B cell (primary cell): ENCODE results near the gene CYP17A1. TPM values are rescaled to one million over a fixed set of nuclear protein-coding genes. Genes with fewer than 3 reads are reported as not detected.
A peak's percentile ranks its signal among the peaks of the same experiment; 100 is the strongest.

Experiments
- ATAC-seq: fragments of 200-7000 bp; cut with Tn5 transposase; one replicate; pipeline ENCODE4 v1.10.0; 2021; ENCODE audit warnings: low read depth, mild to moderate bottlenecking, moderate number of reproducible peaks, moderate library complexity
- CTCF ChIA-PET: fragments of 350-600 bp; sonication (Branson Sonifier 250); formaldehyde crosslinking; loops from one replicate; lab custom pipeline; 2021; ENCODE audit warnings: antibody characterized with exemption, inconsistent platforms; lab: Charles Lee
- POLR2A ChIA-PET: fragments of 350-600 bp; sonication (Branson Sonifier 250); formaldehyde crosslinking; loops from one replicate; lab custom pipeline; 2021; ENCODE audit warnings: antibody characterized with exemption; lab: Charles Lee
- DNase-seq: peaks from one replicate; pipeline ENCODE4 v3.0.0; 2013
- H2AFZ ChIP-seq: 2 replicates; pipeline ENCODE4 v1.6.1; 2012; ENCODE audit warnings: mild to moderate bottlenecking, low read depth, low read length; ENCODE audit not compliant: insufficient read depth, poor library complexity, severe bottlenecking
- H3K27ac ChIP-seq, 2 donors: 1 replicate in 1 of 2; 2 replicates in 1 of 2; pipeline ENCODE4 v1.5.1; 2012 to 2013; ENCODE audit warnings: low read length in 2 of 2, mild to moderate bottlenecking in 2 of 2, moderate library complexity in 1 of 2
- H3K27me3 ChIP-seq, 4 experiments: fragments of 200-600 bp in 1 of 4; sonication (generic) in 1 of 4; replicated peaks in 1 of 4; 1 replicate in 2 of 4; 2 replicates in 2 of 4; pipeline versions ENCODE4 v1.6.1 to v1.7.0; 2013 to 2016; ENCODE audit warnings: low read length in 3 of 4, mild to moderate bottlenecking in 2 of 4, mixed read lengths in 1 of 4, moderate library complexity in 1 of 4; ENCODE audit not compliant: insufficient read depth in 4 of 4, control insufficient read depth in 3 of 4; ENCODE audit errors: control extremely low read depth in 1 of 4
- H3K36me3 ChIP-seq, 2 experiments: replicated peaks in 1 of 2; 1 replicate in 1 of 2; 2 replicates in 1 of 2; pipeline versions ENCODE4 v1.6.1 to v1.7.1; 2013; ENCODE audit warnings: low read length in 1 of 2; ENCODE audit not compliant: insufficient read depth in 2 of 2, control insufficient read depth in 1 of 2; ENCODE audit errors: control extremely low read depth in 1 of 2, extremely low read depth in 1 of 2
- H3K4me1 ChIP-seq, 2 donors: fragments of 200-600 bp in 1 of 2; sonication (generic) in 1 of 2; 1 replicate in 1 of 2; 2 replicates in 1 of 2; pipeline versions ENCODE4 v1.5.1 to v1.6.1; 2013 to 2017; ENCODE audit warnings: low read length in 2 of 2; ENCODE audit not compliant: control insufficient read depth in 2 of 2, insufficient read depth in 2 of 2
- H3K4me2 ChIP-seq: replicated peaks from 2 replicates; pipeline ENCODE3; 2012; ENCODE audit warnings: mild to moderate bottlenecking, low read depth, low read length; ENCODE audit not compliant: poor library complexity, severe bottlenecking
- H3K4me3 ChIP-seq, 5 experiments: fragments of 200-600 bp in 1 of 5; sonication (generic) in 1 of 5; 1 replicate in 3 of 5; 2 replicates in 2 of 5; pipeline versions ENCODE4 v1.5.1 to v1.7.0; 2011 to 2016; ENCODE audit warnings: low read length in 4 of 5, mild to moderate bottlenecking in 4 of 5, low read depth in 2 of 5, control low read depth in 1 of 5, moderate library complexity in 1 of 5; ENCODE audit not compliant: insufficient read depth in 1 of 5; ENCODE audit errors: control extremely low read depth in 1 of 5, extremely low read depth in 1 of 5
- H3K79me2 ChIP-seq: fragments of 200-600 bp; sonication (generic); one replicate; pipeline ENCODE4 v1.6.0; 2016; ENCODE audit warnings: low read length; ENCODE audit not compliant: control insufficient read depth, insufficient read depth
- H3K9ac ChIP-seq: fragments of 200-600 bp; sonication (generic); 2 replicates; pipeline ENCODE4 v1.6.1; 2017; ENCODE audit warnings: mild to moderate bottlenecking, low read length, moderate library complexity
- H3K9me3 ChIP-seq, 3 donors: one replicate each; pipeline versions ENCODE4 v1.6.1 to v1.7.1; 2013; ENCODE audit warnings: low read length in 2 of 3; ENCODE audit not compliant: control insufficient read depth in 2 of 3, insufficient read depth in 1 of 3; ENCODE audit errors: control extremely low read depth in 1 of 3
- H4K20me1 ChIP-seq: 2 replicates; pipeline ENCODE4 v1.6.0; 2012; ENCODE audit warnings: mild to moderate bottlenecking, low read length; ENCODE audit not compliant: insufficient read depth, control insufficient read depth, poor library complexity, severe bottlenecking
- H3K27ac Mint-ChIP-seq: one replicate; pipeline ENCODE4 v1.8.0; 2021; ENCODE audit warnings: mixed read lengths
- H3K27me3 Mint-ChIP-seq: one replicate; pipeline ENCODE4 v1.8.0; 2021; ENCODE audit warnings: mixed read lengths
- H3K4me1 Mint-ChIP-seq: one replicate; pipeline ENCODE4 v1.8.0; 2021; ENCODE audit warnings: mixed read lengths
- H3K4me3 Mint-ChIP-seq: one replicate; pipeline ENCODE4 v1.8.0; 2021; ENCODE audit warnings: mixed read lengths
- H3K9me3 Mint-ChIP-seq: one replicate; pipeline ENCODE4 v1.8.0; 2022; ENCODE audit warnings: mixed read lengths; ENCODE audit not compliant: insufficient read depth
- EZH2 ChIP-seq: IDR thresholded peaks from 2 replicates; pipeline ENCODE4 v1.6.1; 2012; ENCODE audit warnings: borderline replicate concordance, low read depth, mild to moderate bottlenecking, moderate library complexity, low read length; ENCODE audit not compliant: insufficient read depth, poor library complexity, severe bottlenecking
- WGBS: methylation state at CpG from one replicate; pipeline ENCODE4 v1.1.5; 2013; ENCODE audit warnings: missing lambda C conversion rate; ENCODE audit not compliant: insufficient coverage; 5-methylcytosine and 5-hydroxymethylcytosine counted together
- intact Hi-C: fragments of 100-400 bp; cut with micrococcal nuclease; formaldehyde crosslinking; loops from one replicate; pipeline ENCODE4 v1.10.0; 2022
- polyA plus RNA-seq: library from polyadenylated mRNA; depleted of rRNA; stranded (reverse); fragments of >200 nt; gene quantifications from 2 replicates; pipeline ENCODE4 v1.2.3, GENCODE V29; 2012
- total RNA-seq, 2 donors: library from RNA; stranded (reverse); fragments of 120-200 nt in 1 of 2; gene quantifications; 1 replicate in 1 of 2; 2 replicates in 1 of 2; pipeline versions ENCODE4 v1.2.3 to v1.2.4, GENCODE V29; 2013 to 2022
- TF ChIP-seq, protein P1 (sequence below): fragments of 200-600 bp; IDR thresholded peaks from one replicate; pipeline ENCODE4 v1.8.0; 2022; ENCODE audit warnings: antibody characterized with exemption, mild to moderate bottlenecking

CYP17A1 gene
- total and polyA plus RNA-seq, 2 donors (not counting 1 experiment from before 2014, with no cell fraction given): not detected

GRCh38 chr10:102819054-102819453 is 18.2 kb downstream of the CYP17A1 start:
- Histone ChIP-seq H3K36me3 (peaks cover 0 to 20% of the 10 kb centered on the region in 2 experiments), H3K9ac (no peak overlapping the region), H3K4me3 (no peak overlapping the region), H3K4me2 (no peak overlapping the region), H2AFZ (no peak overlapping the region), H3K27me3 (no peaks in the 10 kb centered on the region), H3K27ac (no peak overlapping the region), H3K79me2 (no peaks in the 10 kb centered on the region), H3K4me1 (peaks cover 5 to 15% of the 10 kb centered on the region in 2 donors), H3K9me3 (no peaks in the 10 kb centered on the region), H4K20me1 (no peaks in the 10 kb centered on the region)
- ChIA-PET CTCF (no interaction called here), POLR2A (no interaction called here)
- intact Hi-C loops: no loop called here
- no peak for TF ChIP-seq EZH2
- TF ChIP-seq, protein P1, sequence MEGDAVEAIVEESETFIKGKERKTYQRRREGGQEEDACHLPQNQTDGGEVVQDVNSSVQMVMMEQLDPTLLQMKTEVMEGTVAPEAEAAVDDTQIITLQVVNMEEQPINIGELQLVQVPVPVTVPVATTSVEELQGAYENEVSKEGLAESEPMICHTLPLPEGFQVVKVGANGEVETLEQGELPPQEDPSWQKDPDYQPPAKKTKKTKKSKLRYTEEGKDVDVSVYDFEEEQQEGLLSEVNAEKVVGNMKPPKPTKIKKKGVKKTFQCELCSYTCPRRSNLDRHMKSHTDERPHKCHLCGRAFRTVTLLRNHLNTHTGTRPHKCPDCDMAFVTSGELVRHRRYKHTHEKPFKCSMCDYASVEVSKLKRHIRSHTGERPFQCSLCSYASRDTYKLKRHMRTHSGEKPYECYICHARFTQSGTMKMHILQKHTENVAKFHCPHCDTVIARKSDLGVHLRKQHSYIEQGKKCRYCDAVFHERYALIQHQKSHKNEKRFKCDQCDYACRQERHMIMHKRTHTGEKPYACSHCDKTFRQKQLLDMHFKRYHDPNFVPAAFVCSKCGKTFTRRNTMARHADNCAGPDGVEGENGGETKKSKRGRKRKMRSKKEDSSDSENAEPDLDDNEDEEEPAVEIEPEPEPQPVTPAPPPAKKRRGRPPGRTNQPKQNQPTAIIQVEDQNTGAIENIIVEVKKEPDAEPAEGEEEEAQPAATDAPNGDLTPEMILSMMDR: no peak
- WGBS: 23% methylated on average over 3 of the region's 6 CpGs
- Mint-ChIP-seq H3K4me1 (peaks cover 25% of the 10 kb centered on the region), H3K4me3 (peak overlapping the region; percentile 23), H3K27ac (peak overlapping the region; percentile 77), H3K9me3 (no peaks in the 10 kb centered on the region), H3K27me3 (no peaks in the 10 kb centered on the region)
- ATAC-seq (peak; percentile 20), DNase-seq (peak; percentile 30)

GRCh38 chr10:102817175-102817574 is 20.0 kb downstream of the CYP17A1 start:
- Histone ChIP-seq H3K4me1 (peaks cover 11 to 28% of the 10 kb centered on the region in 2 donors), H3K27me3 (no peaks in the 10 kb centered on the region), H3K9ac (no peak overlapping the region), H3K9me3 (no peaks in the 10 kb centered on the region), H3K79me2 (no peaks in the 10 kb centered on the region), H3K4me2 (no peak overlapping the region), H3K36me3 (peaks cover 0 to 39% of the 10 kb centered on the region in 2 experiments), H4K20me1 (no peaks in the 10 kb centered on the region), H3K27ac (no peak overlapping the region), H2AFZ (no peak overlapping the region), H3K4me3 (no peak overlapping the region)
- TF ChIP-seq, protein P1: no peak
- TF ChIP-seq EZH2: no peak
- H3K4me3 Mint-ChIP-seq: no peak overlapping the region
- 100% methylated on average over 2 of the region's 4 CpGs for WGBS
- DNase-seq (no peak), ATAC-seq (no peak)
- ChIA-PET CTCF (interaction anchor here (0.6 kb wide), 2 partner anchors 19 to 102 kb away, joined by 3 read pairs; no protein-coding TSS in a partner anchor), POLR2A (no interaction called here)
- no peaks in the 10 kb centered on the region for H3K27me3 Mint-ChIP-seq
- peaks cover 40% of the 10 kb centered on the region for H3K4me1 Mint-ChIP-seq
- intact Hi-C loops: no loop called here
- no peaks in the 10 kb centered on the region for H3K9me3 Mint-ChIP-seq
- no peak overlapping the region for H3K27ac Mint-ChIP-seq
